ENCODE results near the gene CASTOR1.

The CASTOR1 gene

DNA sequence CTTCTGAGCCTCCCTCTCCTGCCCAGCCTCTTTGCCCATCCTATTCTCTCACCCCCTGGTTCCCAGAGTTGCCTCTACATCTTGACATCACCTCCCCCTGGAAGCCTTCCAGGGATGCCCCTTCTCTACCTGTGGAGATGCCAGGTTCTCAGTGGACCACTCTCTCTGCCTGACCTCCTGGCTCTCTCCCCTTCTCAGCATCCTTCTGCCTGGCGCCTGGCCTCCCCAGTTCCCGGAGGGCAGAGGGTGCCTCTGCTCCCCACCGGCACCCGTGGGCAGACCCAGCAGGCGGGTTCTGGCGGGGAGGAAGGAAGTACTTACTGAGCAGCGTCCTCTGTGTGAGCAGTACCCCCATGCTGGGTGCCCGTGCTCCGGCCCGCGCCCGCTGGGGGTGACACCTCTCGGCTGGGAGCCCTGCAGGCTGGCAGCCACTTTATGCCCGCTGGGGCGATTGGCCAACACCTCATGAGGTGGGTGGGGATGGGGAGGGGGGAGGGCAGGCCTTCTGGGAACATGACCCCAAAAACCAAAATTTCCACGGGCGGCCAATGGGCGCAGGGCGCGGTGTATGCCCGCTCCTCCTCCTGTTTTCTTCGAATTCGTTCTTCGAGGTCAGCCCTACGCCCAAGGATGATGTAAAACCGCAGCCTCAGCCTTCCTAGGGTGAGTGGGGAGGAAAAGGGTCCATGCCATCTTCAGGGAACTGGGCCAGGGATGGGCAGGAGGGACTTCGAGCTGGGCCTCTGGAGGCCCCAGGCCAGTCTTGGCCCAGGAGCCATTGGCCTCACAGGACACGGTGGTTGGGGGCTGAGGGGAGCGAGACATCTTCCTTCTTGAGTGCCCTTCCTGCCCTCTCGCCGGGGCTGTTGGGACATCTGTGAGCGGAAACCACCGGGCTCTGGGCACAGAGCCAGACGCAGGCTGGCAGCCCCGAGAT lies 22.6 kb downstream of the CASTOR1 start, which contains the start of gene OSM:
Gene OSM (minus strand): TSS at position 407 of the 937 bp plus-strand sequence. CDS start 52 bp downstream, at position 355.
- in situ Hi-C loops (cut with MboI; ENCODE audit: low sequenced_read_pairs), result no loop called here

GRCh38 chr22:30265823-30266444 lies 23.4 kb downstream of the CASTOR1 start:
- in situ Hi-C loops (cut with MboI; ENCODE audit: low sequenced_read_pairs), result no loop called here

DNA sequence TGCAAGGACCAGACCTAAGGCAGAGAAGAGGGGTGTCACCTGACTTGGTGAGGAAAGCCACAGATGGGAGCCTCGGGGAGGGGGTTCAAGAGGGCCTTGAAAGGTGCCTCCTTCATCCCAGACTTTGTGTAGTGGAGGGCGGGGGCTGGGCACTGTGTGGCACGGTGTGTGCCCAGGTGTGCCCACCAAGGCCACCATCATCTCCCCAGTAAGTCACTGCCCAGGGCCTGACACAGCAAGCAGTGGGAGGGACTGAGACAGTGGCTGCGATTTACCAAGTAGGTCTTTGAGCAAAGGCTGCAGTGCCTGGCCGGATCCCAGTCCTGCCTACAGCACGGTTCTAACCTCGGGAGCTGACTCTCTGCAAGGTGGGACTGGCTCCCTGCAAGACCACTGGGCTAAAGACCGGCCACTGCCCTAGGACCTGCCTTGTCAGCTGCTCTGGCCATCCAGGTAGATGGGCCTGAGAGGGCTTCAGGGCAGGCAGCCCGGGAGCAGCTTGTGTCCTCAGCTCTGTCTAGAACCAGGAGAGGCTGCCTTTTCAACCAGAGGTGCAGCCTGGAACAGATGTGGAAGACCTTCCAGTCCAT lies 24.1 kb downstream of the CASTOR1 start:
- in situ Hi-C loops (cut with MboI; ENCODE audit: low sequenced_read_pairs), result no loop called here

- in situ Hi-C loops (cut with MboI; ENCODE audit: low sequenced_read_pairs), result no loop called here
Measured at GRCh38 chr22:30263883-30264282, 25.4 kb downstream of the CASTOR1 start.

DNA sequence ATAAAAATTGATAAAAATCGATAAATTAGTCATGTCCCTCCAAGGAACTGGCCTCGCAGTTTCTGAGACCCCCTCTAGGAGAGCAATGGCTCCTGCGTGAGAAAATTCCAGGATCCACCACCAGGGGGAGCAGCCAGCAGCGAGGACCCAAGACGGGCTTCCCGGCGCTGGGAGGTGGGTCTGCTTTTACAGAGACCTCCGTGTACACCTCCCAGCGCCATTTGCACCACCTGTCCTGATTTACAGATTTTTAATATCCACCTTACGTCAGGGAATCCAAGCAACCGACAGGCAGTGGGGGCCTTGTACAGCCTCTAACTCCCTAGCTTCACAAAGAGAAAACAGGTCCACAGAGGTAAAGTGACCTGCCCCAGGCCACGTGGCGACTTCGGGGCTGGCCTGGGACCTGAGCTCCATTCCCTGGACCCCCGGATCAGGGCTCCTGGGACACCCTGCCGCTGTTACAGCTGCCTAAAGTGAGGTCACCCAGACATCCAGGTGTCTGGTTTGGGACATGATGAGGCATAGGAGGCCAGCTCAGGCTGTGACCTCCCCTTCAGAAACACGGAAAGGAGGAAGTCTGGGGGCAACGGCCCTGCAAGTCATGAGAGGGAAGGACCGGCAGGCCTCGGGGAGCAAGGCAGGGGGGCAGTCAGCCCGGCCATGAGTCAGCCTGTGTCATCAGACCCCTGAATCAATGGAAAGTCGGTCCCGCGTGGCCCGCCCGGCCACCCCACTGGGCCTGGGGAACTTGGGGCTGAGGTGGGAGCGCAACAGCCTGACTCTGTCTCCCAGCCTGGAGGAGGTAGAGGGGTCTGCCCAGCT lies 26.2 kb downstream of the CASTOR1 start:
- in situ Hi-C loops (cut with MboI; ENCODE audit: low sequenced_read_pairs), result no loop called here

DNA sequence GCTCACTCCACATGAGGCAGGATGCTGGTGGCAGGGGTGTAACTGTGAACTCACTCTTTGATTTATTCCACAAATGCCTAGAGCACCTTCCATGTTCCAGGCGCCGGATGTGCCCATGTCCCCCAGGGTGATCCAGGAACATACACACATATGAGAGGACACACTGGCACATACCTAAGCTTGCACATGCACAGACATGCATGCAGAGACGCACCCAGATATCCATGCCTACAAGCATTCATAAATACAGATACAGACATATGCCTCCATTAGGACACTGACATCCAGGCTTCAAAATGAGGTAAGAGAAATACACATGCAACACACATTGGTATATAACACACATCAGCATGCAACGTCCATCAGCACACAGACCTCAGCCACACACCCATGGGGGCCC lies 27.2 kb downstream of the CASTOR1 start:
- in situ Hi-C loops (cut with MboI; ENCODE audit: low sequenced_read_pairs), result no loop called here

GRCh38 chr22:30261134-30261533 lies 28.2 kb downstream of the CASTOR1 start:
- in situ Hi-C loops (cut with MboI; ENCODE audit: low sequenced_read_pairs), result no loop called here

GRCh38 chr22:30260682-30261081 lies 28.6 kb downstream of the CASTOR1 start:
- in situ Hi-C loops (cut with MboI; ENCODE audit: low sequenced_read_pairs), result no loop called here

DNA sequence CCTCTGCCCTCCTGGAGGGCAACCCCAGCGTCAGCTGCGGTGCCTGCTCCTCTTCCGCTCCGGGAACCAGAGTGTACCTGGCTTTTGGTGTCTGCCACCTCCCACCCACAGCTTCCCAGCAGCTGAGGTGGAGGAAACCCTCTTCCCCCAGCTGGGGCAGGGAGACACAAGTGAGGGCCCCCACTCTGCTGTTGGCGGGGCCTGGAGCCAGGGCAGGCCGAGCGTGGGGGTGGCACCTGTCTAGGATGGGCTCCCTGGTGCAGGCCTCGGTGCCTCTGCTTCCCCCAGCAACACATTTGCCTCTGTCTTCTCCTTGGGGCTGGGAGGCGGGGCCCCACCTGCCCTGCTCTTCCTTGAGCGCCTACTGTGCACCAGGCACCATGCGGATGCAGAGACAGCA lies 29.0 kb downstream of the CASTOR1 start:
- in situ Hi-C loops (cut with MboI; ENCODE audit: low sequenced_read_pairs), result no loop called here

DNA sequence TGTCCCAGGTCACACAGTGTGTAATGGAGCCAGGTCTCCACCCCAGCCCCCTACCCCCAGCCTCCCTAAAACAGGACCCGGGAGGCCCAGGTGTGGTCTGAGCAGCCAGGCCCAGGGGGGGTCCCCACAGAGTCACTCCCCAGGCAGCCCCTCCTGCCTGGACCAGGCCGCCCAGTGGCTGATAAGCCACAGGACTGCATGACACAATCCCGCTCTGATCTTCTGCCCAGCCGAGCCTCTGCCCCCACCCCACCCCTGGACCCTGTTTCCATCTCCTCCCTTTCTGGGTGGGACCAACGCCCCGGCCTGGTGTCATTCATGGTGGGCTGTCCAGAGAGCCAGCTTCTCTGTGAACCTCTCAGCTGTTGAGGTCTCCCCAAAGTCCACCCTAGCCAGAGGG lies 35.0 kb downstream of the CASTOR1 start:
- in situ Hi-C loops (cut with MboI; ENCODE audit: low sequenced_read_pairs), result no loop called here

DNA sequence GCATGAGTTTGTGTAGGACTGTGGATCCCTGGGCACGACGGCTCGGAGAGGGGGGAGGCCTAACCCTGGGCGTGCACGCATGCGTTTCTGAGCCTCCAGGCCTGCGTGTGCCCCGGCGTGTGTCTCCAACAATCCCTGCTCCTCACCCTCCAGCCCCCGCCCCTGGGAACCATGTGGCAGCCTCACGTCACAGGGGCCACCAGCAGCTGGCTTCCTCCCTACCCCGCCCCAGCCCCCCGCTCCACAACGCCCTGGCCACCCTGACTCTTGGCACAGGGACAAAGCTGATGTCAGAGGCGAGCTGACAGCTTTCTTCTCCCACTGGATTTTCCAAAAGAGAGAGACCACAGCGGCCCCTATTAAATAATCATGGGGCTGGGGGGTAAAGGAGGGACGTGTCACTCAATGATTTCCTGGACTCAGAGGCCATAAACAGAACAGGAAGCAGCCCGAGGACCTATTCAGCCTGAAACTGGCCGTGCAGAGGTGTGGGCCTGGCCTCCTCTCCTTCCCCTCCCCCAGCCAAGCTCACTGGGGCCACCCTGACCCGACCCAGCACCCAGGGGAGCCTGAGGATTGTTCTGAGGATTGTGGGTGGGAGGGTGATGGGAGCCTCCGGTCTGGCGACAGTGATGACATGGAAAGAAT lies 36.0 kb downstream of the CASTOR1 start:
- in situ Hi-C loops (cut with MboI; ENCODE audit: low sequenced_read_pairs), result no loop called here

DNA sequence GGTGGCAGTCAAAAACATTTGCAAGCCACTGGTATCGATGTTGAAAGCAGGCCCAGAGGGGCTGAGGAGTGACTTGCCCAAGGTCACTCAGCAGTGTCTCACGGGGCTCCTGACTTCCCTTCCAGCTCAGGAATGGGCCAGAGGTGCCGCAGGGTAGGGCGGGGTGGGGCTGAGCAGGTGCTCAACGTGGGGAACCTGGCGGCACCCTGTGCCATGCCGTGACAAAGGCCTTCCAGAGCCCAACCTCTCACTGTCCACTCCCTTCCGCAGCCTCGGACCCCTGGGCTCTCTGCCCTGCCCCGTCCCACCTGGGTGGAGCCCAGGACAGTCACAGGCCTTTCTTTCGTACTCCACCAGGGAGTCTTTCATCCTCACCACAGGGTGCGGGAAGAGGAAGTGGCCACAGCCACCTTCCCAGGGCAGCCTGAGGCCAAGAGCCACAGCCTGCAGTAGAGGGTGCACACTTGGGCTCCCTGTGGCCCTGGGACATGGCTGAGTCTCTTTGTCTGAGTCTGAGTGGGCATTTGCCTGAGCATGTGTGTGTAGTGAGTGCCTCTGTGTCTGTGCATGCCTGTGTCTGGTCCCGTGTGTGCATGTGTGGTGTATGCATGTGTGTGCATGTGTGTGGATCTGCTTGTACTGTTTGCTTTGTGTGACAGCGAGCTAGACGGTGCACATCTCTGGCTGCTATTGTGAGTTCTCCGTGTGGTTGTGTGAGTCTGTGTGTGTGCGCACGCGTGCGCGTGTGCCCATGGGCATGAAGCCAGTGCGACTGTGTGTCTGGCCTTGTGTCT lies 36.7 kb downstream of the CASTOR1 start:
- in situ Hi-C loops (cut with MboI; ENCODE audit: low sequenced_read_pairs), result no loop called here

- in situ Hi-C loops (cut with MboI; ENCODE audit: low sequenced_read_pairs), result no loop called here
Measured at GRCh38 chr22:30251711-30252110, 37.6 kb downstream of the CASTOR1 start.

- in situ Hi-C loops (cut with MboI; ENCODE audit: low sequenced_read_pairs), result no loop called here
Measured at GRCh38 chr22:30250661-30251267, 38.5 kb downstream of the CASTOR1 start.

DNA sequence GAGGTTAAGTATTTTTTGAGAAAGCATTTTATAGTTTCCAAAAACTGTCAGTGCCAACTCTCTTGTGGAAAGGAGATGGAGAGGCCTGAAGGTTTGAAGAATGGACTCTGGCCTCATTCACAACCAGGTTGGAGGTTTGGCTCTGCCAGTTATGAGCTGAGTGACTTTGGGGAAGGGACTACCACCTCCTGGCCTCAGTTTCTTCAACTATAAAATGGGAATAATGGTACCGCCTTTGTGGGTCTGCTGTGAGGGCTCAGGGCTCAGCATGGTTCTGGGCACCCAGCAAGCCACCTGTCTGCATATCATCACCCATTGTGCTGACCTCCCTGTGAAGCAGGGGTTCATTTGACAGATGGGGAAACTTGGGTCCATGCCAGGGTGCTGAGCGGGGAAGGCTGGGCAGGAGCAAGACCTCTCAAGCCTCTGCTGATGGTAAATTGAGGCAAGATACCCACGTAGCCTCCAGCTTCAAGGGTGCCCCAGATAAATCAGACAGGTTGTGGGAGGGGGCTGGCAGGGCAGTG lies 39.2 kb downstream of the CASTOR1 start:
- in situ Hi-C loops (cut with MboI; ENCODE audit: low sequenced_read_pairs), result no loop called here

DNA sequence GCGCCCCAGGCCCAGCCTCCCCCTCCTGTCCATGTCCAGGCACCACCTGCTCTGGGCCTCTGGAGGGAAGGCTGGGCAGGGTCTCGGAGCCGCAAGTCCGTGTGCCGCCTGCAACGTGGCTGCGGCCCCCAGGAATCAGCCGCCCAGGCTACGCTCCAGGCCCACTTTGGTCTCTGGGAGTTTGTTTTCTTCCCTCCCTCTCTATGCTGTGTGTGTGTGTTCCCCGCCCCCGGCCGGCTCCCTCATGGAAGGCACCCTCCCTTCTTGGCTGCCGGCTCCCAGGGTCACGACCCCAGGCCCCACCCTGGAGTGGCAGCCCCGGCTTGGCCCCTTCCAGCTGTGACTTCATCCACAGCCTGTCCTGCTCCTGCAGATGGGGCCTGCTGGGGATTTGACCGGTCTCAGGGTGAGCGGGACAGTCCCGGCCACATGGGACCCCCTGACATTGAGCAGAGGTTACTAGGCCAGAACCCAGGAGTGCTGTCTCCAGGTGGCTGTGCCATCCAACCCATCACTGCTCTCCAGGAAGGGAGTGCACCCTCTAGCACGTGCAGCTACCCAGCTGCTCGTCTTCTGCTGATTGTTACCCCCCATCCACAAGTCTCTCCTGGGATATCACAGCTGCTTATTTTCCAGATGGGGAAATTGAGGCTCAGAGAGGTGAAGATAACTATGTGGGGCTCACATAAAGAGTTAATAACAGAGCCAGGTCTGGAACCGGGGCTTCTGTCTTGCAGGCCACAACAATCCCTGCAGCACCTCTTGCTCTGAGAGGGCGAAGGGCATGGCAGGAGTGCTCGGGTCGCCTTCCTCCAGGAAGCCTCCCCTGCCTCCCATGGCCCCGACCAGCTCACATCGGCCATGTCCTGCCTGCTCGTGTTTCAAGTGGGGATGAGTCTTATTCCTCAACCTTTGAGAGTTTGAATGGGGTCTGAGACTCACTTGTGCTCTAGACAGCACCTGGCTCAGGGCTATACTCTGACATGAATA lies 40.0 kb downstream of the CASTOR1 start:
- in situ Hi-C loops (cut with MboI; ENCODE audit: low sequenced_read_pairs), result no loop called here

DNA sequence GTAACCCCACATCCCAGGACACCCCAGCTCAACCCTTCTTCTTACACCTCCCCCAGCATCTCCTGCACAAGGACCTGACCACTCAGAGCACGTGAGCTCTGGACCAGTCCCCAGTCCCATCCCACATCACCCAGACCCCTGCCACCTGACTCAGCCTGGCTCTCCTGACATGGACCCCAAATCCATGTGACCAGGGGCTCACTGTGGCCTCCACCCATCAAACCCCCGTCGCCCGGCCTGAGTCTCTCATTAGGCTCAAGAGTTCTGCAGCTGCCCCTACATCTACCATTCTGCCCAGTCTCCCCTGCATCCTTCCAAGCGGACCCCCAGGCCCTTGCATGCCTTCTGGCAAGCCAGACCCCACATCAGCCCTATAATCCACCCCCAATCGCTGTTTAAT lies 40.8 kb downstream of the CASTOR1 start:
- in situ Hi-C loops (cut with MboI; ENCODE audit: low sequenced_read_pairs), result no loop called here

GRCh38 chr22:30247974-30248373 lies 41.3 kb downstream of the CASTOR1 start:
- in situ Hi-C loops (cut with MboI; ENCODE audit: low sequenced_read_pairs), result no loop called here

All from hTERT RPE-1 (cell line).